Left ventricle myocardium inferior (tissue), 1 donor: ENCODE measurements around the gene GRIP2. TPM values are rescaled to one million over a fixed set of nuclear protein-coding genes. Genes with fewer than 3 reads are reported as not detected.

Source experiments
- DNase-seq: peaks from one replicate; pipeline ENCODE4 v3.0.0-alpha.2; 2020
- H3K27ac ChIP-seq: fragments of 200-600 bp; replicated peaks from 2 replicates; pipeline ENCODE4 v1.8.0; 2021
- H3K27me3 ChIP-seq: fragments of 200-600 bp; 2 replicates; pipeline ENCODE4 v1.8.0; 2021; ENCODE audit warnings: low read depth
- H3K36me3 ChIP-seq: fragments of 200-600 bp; 2 replicates; pipeline ENCODE4 v1.8.0; 2021
- H3K4me1 ChIP-seq: fragments of 200-600 bp; 2 replicates; pipeline ENCODE4 v1.8.0; 2021
- H3K4me3 ChIP-seq: fragments of 200-600 bp; 2 replicates; pipeline ENCODE4 v1.8.0; 2021; ENCODE audit warnings: mild to moderate bottlenecking, moderate library complexity
- H3K9me3 ChIP-seq: fragments of 200-600 bp; replicated peaks from 2 replicates; pipeline ENCODE4 v1.8.0; 2021
- intact Hi-C: fragments of 100-400 bp; cut with micrococcal nuclease; formaldehyde crosslinking; loops from one replicate; pipeline ENCODE4 v1.11.0; 2022
- total RNA-seq: library from RNA; stranded (reverse); fragmentation: NEBNext Ultra II Directional; extraction: Animal tissue kit (Norgen Biotek cat#: 25700); gene quantifications from one replicate; pipeline ENCODE4 v1.2.1, GENCODE V29; 2021
- TF ChIP-seq, protein P1 (sequence below): fragments of 200-600 bp; IDR thresholded peaks from 2 replicates; pipeline ENCODE4 v1.8.0; 2021; ENCODE audit warnings: antibody characterized with exemption, mild to moderate bottlenecking, borderline replicate concordance
- donor health status: DM: no; HTN: yes; CAD: no; lungs with severe emphysema.

Gene GRIP2
- total RNA-seq, 1 donor from 2014 or later, result 59.1 TPM

DNA sequence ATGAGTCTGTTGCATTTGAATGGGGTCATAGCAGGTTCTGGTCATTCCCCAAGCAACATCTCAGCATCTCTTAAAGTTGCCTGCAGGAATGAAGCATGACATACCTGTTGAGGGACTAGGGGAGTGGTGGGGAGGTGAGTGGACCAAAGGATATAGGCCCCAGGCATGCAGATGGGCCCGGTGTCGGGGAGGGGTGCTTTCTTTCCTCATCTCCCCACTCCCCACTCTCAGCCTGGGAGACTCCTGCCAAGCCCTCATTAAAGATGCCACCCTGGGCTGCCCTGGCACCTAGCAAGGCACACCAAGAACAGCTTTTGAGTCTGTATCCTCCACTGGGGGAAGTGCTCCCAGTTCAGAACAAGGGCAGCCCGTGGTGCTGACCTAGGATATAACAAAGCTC, 54.2 kb downstream of the GRIP2 start:
- DNase-seq, result no peak
- Histone ChIP-seq H3K36me3 (peaks cover 8% of the 10 kb centered on the region), H3K27me3 (peaks cover 10% of the 10 kb centered on the region), H3K4me1 (peaks cover 48% of the 10 kb centered on the region), H3K27ac (peak overlapping the region; percentile 16), H3K9me3 (no peaks in the 10 kb centered on the region), H3K4me3 (no peak overlapping the region)
- intact Hi-C loops, result no loop called here
- TF ChIP-seq, protein P1, sequence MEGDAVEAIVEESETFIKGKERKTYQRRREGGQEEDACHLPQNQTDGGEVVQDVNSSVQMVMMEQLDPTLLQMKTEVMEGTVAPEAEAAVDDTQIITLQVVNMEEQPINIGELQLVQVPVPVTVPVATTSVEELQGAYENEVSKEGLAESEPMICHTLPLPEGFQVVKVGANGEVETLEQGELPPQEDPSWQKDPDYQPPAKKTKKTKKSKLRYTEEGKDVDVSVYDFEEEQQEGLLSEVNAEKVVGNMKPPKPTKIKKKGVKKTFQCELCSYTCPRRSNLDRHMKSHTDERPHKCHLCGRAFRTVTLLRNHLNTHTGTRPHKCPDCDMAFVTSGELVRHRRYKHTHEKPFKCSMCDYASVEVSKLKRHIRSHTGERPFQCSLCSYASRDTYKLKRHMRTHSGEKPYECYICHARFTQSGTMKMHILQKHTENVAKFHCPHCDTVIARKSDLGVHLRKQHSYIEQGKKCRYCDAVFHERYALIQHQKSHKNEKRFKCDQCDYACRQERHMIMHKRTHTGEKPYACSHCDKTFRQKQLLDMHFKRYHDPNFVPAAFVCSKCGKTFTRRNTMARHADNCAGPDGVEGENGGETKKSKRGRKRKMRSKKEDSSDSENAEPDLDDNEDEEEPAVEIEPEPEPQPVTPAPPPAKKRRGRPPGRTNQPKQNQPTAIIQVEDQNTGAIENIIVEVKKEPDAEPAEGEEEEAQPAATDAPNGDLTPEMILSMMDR, result no peak

DNA sequence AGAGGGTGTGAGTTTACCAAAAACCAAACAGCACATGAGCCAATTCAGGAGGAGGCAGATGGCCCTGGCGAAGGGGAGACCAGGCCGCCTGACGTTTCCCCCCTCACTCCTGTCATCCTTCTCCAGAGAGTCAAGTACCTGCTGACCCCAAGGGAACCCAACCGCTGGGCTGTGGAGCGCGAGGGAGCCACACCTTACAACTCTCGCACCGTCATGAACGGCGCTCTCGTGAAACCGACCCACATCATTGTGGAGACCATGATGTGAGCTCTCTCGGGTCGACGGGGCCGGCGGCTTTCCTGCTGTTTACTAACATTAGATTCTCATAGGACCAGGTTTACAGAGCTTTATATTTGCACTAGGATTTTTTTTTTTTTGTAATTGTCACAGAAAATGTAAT, 55.4 kb downstream of the GRIP2 start:
- Histone ChIP-seq H3K4me1 (peaks cover 61% of the 10 kb centered on the region), H3K4me3 (no peak overlapping the region), H3K36me3 (peaks cover 9% of the 10 kb centered on the region), H3K27me3 (peaks cover 18% of the 10 kb centered on the region), H3K27ac (no peak overlapping the region), H3K9me3 (no peaks in the 10 kb centered on the region)
- TF ChIP-seq, protein P1, result no peak
- intact Hi-C loops, result no loop called here
- no peak for DNase-seq

DNA sequence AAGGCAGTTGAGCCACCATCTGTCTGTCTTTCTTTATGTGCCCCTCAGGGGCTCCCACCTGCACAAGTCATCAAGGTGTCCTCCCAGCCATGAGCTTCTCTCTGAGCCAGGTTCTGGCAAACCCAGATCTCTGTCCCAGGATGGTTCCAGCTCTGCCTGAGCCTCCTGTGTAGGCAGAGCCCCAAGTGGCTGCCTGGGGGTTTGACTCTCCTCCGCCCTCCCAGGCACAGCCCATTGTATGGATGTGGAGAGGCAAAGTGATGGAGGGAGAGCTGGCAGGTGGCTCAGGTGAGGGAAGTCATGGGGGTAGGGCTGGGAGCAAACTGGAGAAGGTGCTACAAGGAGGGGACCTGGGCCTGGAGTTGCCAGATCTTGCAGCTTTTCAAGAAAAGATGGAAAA, 56.9 kb downstream of the GRIP2 start:
- peaks cover 18% of the 10 kb centered on the region for H3K27me3 ChIP-seq
- H3K4me1 ChIP-seq, result peaks cover 64% of the 10 kb centered on the region
- TF ChIP-seq, protein P1, result no peak
- H3K27ac ChIP-seq, result peak overlapping the region; percentile 75
- H3K9me3 ChIP-seq, result no peaks in the 10 kb centered on the region
- no peak overlapping the region for H3K4me3 ChIP-seq
- no peak for DNase-seq
- intact Hi-C loops, result no loop called here
- H3K36me3 ChIP-seq, result peaks cover 18% of the 10 kb centered on the region

DNA sequence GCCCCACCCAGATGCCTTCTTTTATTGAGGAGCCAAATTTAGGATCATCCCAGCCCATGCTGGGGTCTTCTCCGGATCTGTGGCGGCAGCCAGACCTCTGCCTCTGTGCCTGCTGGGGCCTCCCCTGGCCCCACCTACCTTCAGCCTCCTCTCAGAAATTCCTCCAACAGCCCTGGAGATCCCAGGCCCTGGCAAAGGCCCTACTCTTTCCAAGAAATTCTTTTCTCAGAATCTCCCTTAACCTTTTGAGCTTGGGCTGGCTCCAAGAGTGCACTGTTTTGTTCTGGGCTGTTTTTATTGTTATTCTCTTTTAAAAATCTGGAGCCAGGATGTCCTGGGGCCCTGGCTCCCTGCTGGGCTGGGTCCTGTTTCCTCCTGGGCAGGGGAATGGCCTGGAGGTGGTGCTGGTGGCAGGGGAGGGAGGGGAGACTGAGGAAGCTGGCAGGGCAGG, 57.8 kb downstream of the GRIP2 start:
- intact Hi-C loops, result no loop called here
- TF ChIP-seq, protein P1, result no peak
- H3K4me1 ChIP-seq, result peaks cover 54% of the 10 kb centered on the region
- no peak overlapping the region for H3K4me3 ChIP-seq
- DNase-seq, result peak; percentile 40
- H3K27me3 ChIP-seq, result peaks cover 20% of the 10 kb centered on the region
- peaks cover 26% of the 10 kb centered on the region for H3K36me3 ChIP-seq
- H3K27ac ChIP-seq, result peak overlapping the region; percentile 75
- no peaks in the 10 kb centered on the region for H3K9me3 ChIP-seq

DNA sequence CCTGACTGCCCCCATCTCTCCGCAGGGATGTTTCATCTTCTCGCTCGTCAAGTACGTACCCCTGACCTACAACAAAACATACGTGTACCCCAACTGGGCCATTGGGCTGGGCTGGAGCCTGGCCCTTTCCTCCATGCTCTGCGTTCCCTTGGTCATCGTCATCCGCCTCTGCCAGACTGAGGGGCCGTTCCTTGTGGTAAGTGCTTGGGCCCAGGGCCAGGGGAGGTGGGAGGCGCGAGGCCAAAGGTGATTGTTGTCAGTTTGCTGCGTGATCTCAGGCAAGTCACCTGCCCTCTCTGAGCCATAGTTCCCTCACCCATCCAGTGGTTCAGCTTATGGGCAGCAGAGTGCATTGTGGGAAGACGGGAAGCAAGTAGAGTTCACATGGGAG, 58.5 kb downstream of the GRIP2 start:
- H3K4me3 ChIP-seq, result no peak overlapping the region
- peak overlapping the region; percentile 75 for H3K27ac ChIP-seq
- intact Hi-C loops, result no loop called here
- no peaks in the 10 kb centered on the region for H3K9me3 ChIP-seq
- TF ChIP-seq, protein P1, result no peak
- peaks cover 21% of the 10 kb centered on the region for H3K27me3 ChIP-seq
- peaks cover 49% of the 10 kb centered on the region for H3K4me1 ChIP-seq
- H3K36me3 ChIP-seq, result peaks cover 30% of the 10 kb centered on the region
- no peak for DNase-seq
